Measurements from ENCODE around the gene PGRMC2.

Gene PGRMC2

GRCh38 chr4:128315756-128316520 lies 28.3 kb upstream of the PGRMC2 start:
- Histone ChIP-seq H3K36me3 (ENCODE audit: control insufficient read depth in 1 of 2, insufficient read depth in 2 of 2, low read length in 2 of 2) (no peaks in the 10 kb centered on the region), H3K4me3 (ENCODE audit: low read depth in 1 of 2, low read length in 2 of 2) (no peak overlapping the region), H3K9me3 (ENCODE audit: control insufficient read depth in 1 of 2, low read length in 2 of 2) (no peaks in the 10 kb centered on the region), H3K4me1 (ENCODE audit: control insufficient read depth in 1 of 2, insufficient read depth in 2 of 2, low read length in 2 of 2) (no peaks in the 10 kb centered on the region), H3K27me3 (ENCODE audit: low read depth, low read length) (no peaks in the 10 kb centered on the region), H3K27ac (ENCODE audit: low read length) (no peak overlapping the region)

- no peaks in the 10 kb centered on the region for H3K27me3 ChIP-seq (ENCODE audit: low read depth, low read length)
- H3K4me3 ChIP-seq (ENCODE audit: low read depth in 1 of 2, low read length in 2 of 2), result no peak overlapping the region
- no peaks in the 10 kb centered on the region for H3K9me3 ChIP-seq (ENCODE audit: control insufficient read depth in 1 of 2, low read length in 2 of 2)
- H3K27ac ChIP-seq (ENCODE audit: low read length), result no peak overlapping the region
- H3K36me3 ChIP-seq (ENCODE audit: control insufficient read depth in 1 of 2, insufficient read depth in 2 of 2, low read length in 2 of 2), result no peaks in the 10 kb centered on the region
- no peaks in the 10 kb centered on the region for H3K4me1 ChIP-seq (ENCODE audit: control insufficient read depth in 1 of 2, insufficient read depth in 2 of 2, low read length in 2 of 2)
Observed at GRCh38 chr4:128311659-128312403, 24.2 kb upstream of the PGRMC2 start.

GRCh38 chr4:128310266-128310697 lies 22.7 kb upstream of the PGRMC2 start:
- no peaks in the 10 kb centered on the region for H3K9me3 ChIP-seq (ENCODE audit: control insufficient read depth in 1 of 2, low read length in 2 of 2)
- no peaks in the 10 kb centered on the region for H3K4me1 ChIP-seq (ENCODE audit: control insufficient read depth in 1 of 2, insufficient read depth in 2 of 2, low read length in 2 of 2)
- no peak overlapping the region for H3K4me3 ChIP-seq (ENCODE audit: low read depth in 1 of 2, low read length in 2 of 2)
- peaks cover under 1 to 1% of the 10 kb centered on the region in 2 donors for H3K36me3 ChIP-seq (ENCODE audit: control insufficient read depth in 1 of 2, insufficient read depth in 2 of 2, low read length in 2 of 2)
- no peaks in the 10 kb centered on the region for H3K27me3 ChIP-seq (ENCODE audit: low read depth, low read length)
- peak overlapping the region; percentile 3 for H3K27ac ChIP-seq (ENCODE audit: low read length)

- Histone ChIP-seq H3K4me3 (ENCODE audit: low read depth in 1 of 2, low read length in 2 of 2) (no peak overlapping the region), H3K4me1 (ENCODE audit: control insufficient read depth in 1 of 2, insufficient read depth in 2 of 2, low read length in 2 of 2) (no peaks in the 10 kb centered on the region), H3K27ac (ENCODE audit: low read length) (peak overlapping the region; percentile 3), H3K27me3 (ENCODE audit: low read depth, low read length) (no peaks in the 10 kb centered on the region), H3K36me3 (ENCODE audit: control insufficient read depth in 1 of 2, insufficient read depth in 2 of 2, low read length in 2 of 2) (peaks cover 3 to 6% of the 10 kb centered on the region in 2 donors), H3K9me3 (ENCODE audit: control insufficient read depth in 1 of 2, low read length in 2 of 2) (no peaks in the 10 kb centered on the region)
Observed at GRCh38 chr4:128309585-128309984, 22.0 kb upstream of the PGRMC2 start.

GRCh38 chr4:128308986-128309385 lies 21.4 kb upstream of the PGRMC2 start:
- no peaks in the 10 kb centered on the region for H3K27me3 ChIP-seq (ENCODE audit: low read depth, low read length)
- no peak overlapping the region for H3K27ac ChIP-seq (ENCODE audit: low read length)
- H3K36me3 ChIP-seq (ENCODE audit: control insufficient read depth in 1 of 2, insufficient read depth in 2 of 2, low read length in 2 of 2), result peaks cover 3 to 6% of the 10 kb centered on the region in 2 donors
- no peak overlapping the region for H3K4me3 ChIP-seq (ENCODE audit: low read depth in 1 of 2, low read length in 2 of 2)
- no peaks in the 10 kb centered on the region for H3K9me3 ChIP-seq (ENCODE audit: control insufficient read depth in 1 of 2, low read length in 2 of 2)
- no peaks in the 10 kb centered on the region for H3K4me1 ChIP-seq (ENCODE audit: control insufficient read depth in 1 of 2, insufficient read depth in 2 of 2, low read length in 2 of 2)

- Histone ChIP-seq H3K4me3 (ENCODE audit: low read depth in 1 of 2, low read length in 2 of 2) (no peak overlapping the region), H3K9me3 (ENCODE audit: control insufficient read depth in 1 of 2, low read length in 2 of 2) (no peaks in the 10 kb centered on the region), H3K4me1 (ENCODE audit: control insufficient read depth in 1 of 2, insufficient read depth in 2 of 2, low read length in 2 of 2) (no peaks in the 10 kb centered on the region), H3K36me3 (ENCODE audit: control insufficient read depth in 1 of 2, insufficient read depth in 2 of 2, low read length in 2 of 2) (peaks cover 3 to 6% of the 10 kb centered on the region in 2 donors), H3K27ac (ENCODE audit: low read length) (no peak overlapping the region), H3K27me3 (ENCODE audit: low read depth, low read length) (no peaks in the 10 kb centered on the region)
Observed at GRCh38 chr4:128307123-128307571, 19.5 kb upstream of the PGRMC2 start.

GRCh38 chr4:128305942-128306341 lies 18.3 kb upstream of the PGRMC2 start:
- Histone ChIP-seq H3K36me3 (ENCODE audit: control insufficient read depth in 1 of 2, insufficient read depth in 2 of 2, low read length in 2 of 2) (peaks cover 3 to 6% of the 10 kb centered on the region in 2 donors), H3K27me3 (ENCODE audit: low read depth, low read length) (no peaks in the 10 kb centered on the region), H3K4me3 (ENCODE audit: low read depth in 1 of 2, low read length in 2 of 2) (no peak overlapping the region), H3K9me3 (ENCODE audit: control insufficient read depth in 1 of 2, low read length in 2 of 2) (no peaks in the 10 kb centered on the region), H3K4me1 (ENCODE audit: control insufficient read depth in 1 of 2, insufficient read depth in 2 of 2, low read length in 2 of 2) (no peaks in the 10 kb centered on the region), H3K27ac (ENCODE audit: low read length) (no peak overlapping the region)

GRCh38 chr4:128303986-128304385 lies 16.4 kb upstream of the PGRMC2 start:
- no peak overlapping the region for H3K27ac ChIP-seq (ENCODE audit: low read length)
- H3K27me3 ChIP-seq (ENCODE audit: low read depth, low read length), result no peaks in the 10 kb centered on the region
- H3K4me3 ChIP-seq (ENCODE audit: low read depth in 1 of 2, low read length in 2 of 2), result no peak overlapping the region
- peaks cover 0 to 3% of the 10 kb centered on the region in 2 donors for H3K4me1 ChIP-seq (ENCODE audit: control insufficient read depth in 1 of 2, insufficient read depth in 2 of 2, low read length in 2 of 2)
- H3K36me3 ChIP-seq (ENCODE audit: control insufficient read depth in 1 of 2, insufficient read depth in 2 of 2, low read length in 2 of 2), result peaks cover 3 to 6% of the 10 kb centered on the region in 2 donors
- no peaks in the 10 kb centered on the region for H3K9me3 ChIP-seq (ENCODE audit: control insufficient read depth in 1 of 2, low read length in 2 of 2)

GRCh38 chr4:128303405-128303785 lies 15.8 kb upstream of the PGRMC2 start:
- no peak overlapping the region for H3K27ac ChIP-seq (ENCODE audit: low read length)
- H3K4me3 ChIP-seq (ENCODE audit: low read depth in 1 of 2, low read length in 2 of 2), result no peak overlapping the region
- no peaks in the 10 kb centered on the region for H3K9me3 ChIP-seq (ENCODE audit: control insufficient read depth in 1 of 2, low read length in 2 of 2)
- H3K4me1 ChIP-seq (ENCODE audit: control insufficient read depth in 1 of 2, insufficient read depth in 2 of 2, low read length in 2 of 2), result peaks cover 0 to 3% of the 10 kb centered on the region in 2 donors
- peaks cover 3 to 6% of the 10 kb centered on the region in 2 donors for H3K36me3 ChIP-seq (ENCODE audit: control insufficient read depth in 1 of 2, insufficient read depth in 2 of 2, low read length in 2 of 2)
- no peaks in the 10 kb centered on the region for H3K27me3 ChIP-seq (ENCODE audit: low read depth, low read length)

- Histone ChIP-seq H3K9me3 (ENCODE audit: control insufficient read depth in 1 of 2, low read length in 2 of 2) (no peaks in the 10 kb centered on the region), H3K4me1 (ENCODE audit: control insufficient read depth in 1 of 2, insufficient read depth in 2 of 2, low read length in 2 of 2) (peaks cover 0 to 3% of the 10 kb centered on the region in 2 donors), H3K27me3 (ENCODE audit: low read depth, low read length) (no peaks in the 10 kb centered on the region), H3K27ac (ENCODE audit: low read length) (no peak overlapping the region), H3K4me3 (ENCODE audit: low read depth in 1 of 2, low read length in 2 of 2) (no peak overlapping the region), H3K36me3 (ENCODE audit: control insufficient read depth in 1 of 2, insufficient read depth in 2 of 2, low read length in 2 of 2) (peaks cover 3 to 6% of the 10 kb centered on the region in 2 donors)
Observed at GRCh38 chr4:128301979-128302378, 14.4 kb upstream of the PGRMC2 start.

- Histone ChIP-seq H3K27ac (ENCODE audit: low read length) (no peak overlapping the region), H3K4me1 (ENCODE audit: control insufficient read depth in 1 of 2, insufficient read depth in 2 of 2, low read length in 2 of 2) (peaks cover 0 to 3% of the 10 kb centered on the region in 2 donors), H3K9me3 (ENCODE audit: control insufficient read depth in 1 of 2, low read length in 2 of 2) (no peaks in the 10 kb centered on the region), H3K36me3 (ENCODE audit: control insufficient read depth in 1 of 2, insufficient read depth in 2 of 2, low read length in 2 of 2) (peaks cover 0 to 1% of the 10 kb centered on the region in 2 donors), H3K27me3 (ENCODE audit: low read depth, low read length) (no peaks in the 10 kb centered on the region), H3K4me3 (ENCODE audit: low read depth in 1 of 2, low read length in 2 of 2) (no peak overlapping the region)
Observed at GRCh38 chr4:128299848-128300247, 12.2 kb upstream of the PGRMC2 start.
